H1 (cell line): Measurements from ENCODE around the gene CAPN10. TPM values are rescaled to one million over a fixed set of nuclear protein-coding genes. Genes with fewer than 3 reads are reported as not detected.

Source experiments
- CTCF ChIA-PET: fragments of 300-600 bp; sonication (Branson Sonifier 250); formaldehyde crosslinking; loops from one replicate; lab custom pipeline; 2021; ENCODE audit not compliant: partially characterized antibody; lab: Charles Lee
- POLR2A ChIA-PET: fragments of 300-600 bp; sonication (Branson Sonifier 250); formaldehyde crosslinking; loops from one replicate; lab custom pipeline; 2021; ENCODE audit warnings: inconsistent platforms; ENCODE audit not compliant: partially characterized antibody; lab: Charles Lee
- DNase-seq, 2 experiments: peaks; one replicate each; pipeline versions ENCODE4 v3.0.0 to v3.0.0-alpha.2; 2010 to 2022; ENCODE audit warnings: low spot score in 2 of 2, low read depth in 1 of 2, mixed read lengths in 1 of 2
- FAIRE-seq: peaks from 2 replicates; lab custom pipeline; 2011; peaks lifted over from hg19 to GRCh38; lab: Jason Lieb, UNC
- H2AFZ ChIP-seq: 2 replicates; pipeline ENCODE4 v1.8.1; 2012; ENCODE audit warnings: low read length, inconsistent platforms
- H2AK5ac ChIP-seq: 2 replicates; pipeline ENCODE4 v1.6.1; 2013; ENCODE audit warnings: low read depth, low read length
- H2BK120ac ChIP-seq: replicated peaks from 2 replicates; pipeline ENCODE3; 2013; ENCODE audit warnings: low read depth, low read length, inconsistent platforms
- H2BK12ac ChIP-seq: 2 replicates; pipeline ENCODE4 v1.6.1; 2013; ENCODE audit warnings: low read depth, low read length
- H2BK15ac ChIP-seq: 2 replicates; pipeline ENCODE4 v1.6.1; 2013; ENCODE audit warnings: low read length
- H2BK20ac ChIP-seq: 2 replicates; pipeline ENCODE4 v1.6.1; 2013; ENCODE audit warnings: low read length
- H2BK5ac ChIP-seq: 2 replicates; pipeline ENCODE4 v1.6.1; 2013; ENCODE audit warnings: low read depth, low read length
- H3K14ac ChIP-seq: 2 replicates; pipeline ENCODE4 v1.6.1; 2013; ENCODE audit warnings: inconsistent platforms; ENCODE audit not compliant: insufficient read length
- H3K18ac ChIP-seq: 2 replicates; pipeline ENCODE4 v1.6.1; 2013; ENCODE audit warnings: low read length; ENCODE audit errors: extremely low read depth
- H3K23ac ChIP-seq: 2 replicates; pipeline ENCODE4 v1.6.1; 2013; ENCODE audit warnings: inconsistent platforms; ENCODE audit not compliant: insufficient read length
- H3K23me2 ChIP-seq: 2 replicates; pipeline ENCODE4 v1.6.1; 2013; ENCODE audit warnings: low read depth, low read length
- H3K27ac ChIP-seq: 2 replicates; pipeline ENCODE4 v1.6.1; 2011; ENCODE audit warnings: low read depth, low read length, inconsistent platforms
- H3K27me3 ChIP-seq, 4 experiments: replicated peaks in 1 of 4; 1 replicate in 1 of 4; 2 replicates in 3 of 4; pipeline versions ENCODE4 v1.6.1 to v1.8.1; 2011 to 2013; ENCODE audit warnings: low read length in 3 of 4, mild to moderate bottlenecking in 3 of 4, inconsistent platforms in 2 of 4, mixed read lengths in 2 of 4, moderate library complexity in 1 of 4; ENCODE audit not compliant: control insufficient read depth in 3 of 4, insufficient read depth in 3 of 4; ENCODE audit errors: extremely low read depth in 1 of 4
- H3K36me3 ChIP-seq, 4 experiments: 2 replicates each; pipeline versions ENCODE4 v1.6.1 to v1.8.1; 2011 to 2013; ENCODE audit warnings: mild to moderate bottlenecking in 4 of 4, low read length in 3 of 4, moderate library complexity in 2 of 4, control low read depth in 1 of 4, inconsistent platforms in 1 of 4; ENCODE audit not compliant: insufficient read depth in 4 of 4, control insufficient read depth in 2 of 4
- H3K4ac ChIP-seq: replicated peaks from 2 replicates; pipeline ENCODE3; 2013; ENCODE audit warnings: low read length, low read depth, mixed read lengths, inconsistent platforms; ENCODE audit not compliant: insufficient read length
- H3K4me1 ChIP-seq, 4 experiments: replicated peaks in 1 of 4; 1 replicate in 1 of 4; 2 replicates in 3 of 4; pipeline versions ENCODE4 v1.6.1 to v1.8.1; 2011 to 2013; ENCODE audit warnings: low read length in 3 of 4, inconsistent platforms in 2 of 4, mixed read lengths in 1 of 4; ENCODE audit not compliant: insufficient read depth in 4 of 4, control insufficient read depth in 3 of 4
- H3K4me2 ChIP-seq, 2 experiments: 2 replicates each; pipeline versions ENCODE4 v1.6.1 to v1.8.1; 2011 to 2013; ENCODE audit warnings: low read depth in 2 of 2, low read length in 2 of 2, control low read depth in 1 of 2, inconsistent platforms in 1 of 2, mild to moderate bottlenecking in 1 of 2; ENCODE audit not compliant: insufficient read depth in 1 of 2
- H3K4me3 ChIP-seq, 4 experiments: fragments of 200-600, 300-600 bp in 1 of 4; sonication (generic), shearing (Covaris generic), sonication (Bioruptor Twin) in 1 of 4; 2 replicates each; pipeline versions ENCODE4 v1.5.1 to v1.8.1; 2011 to 2016; ENCODE audit warnings: low read length in 4 of 4, low read depth in 3 of 4, control low read depth in 2 of 4, inconsistent platforms in 2 of 4, mild to moderate bottlenecking in 2 of 4, mixed read lengths in 1 of 4, moderate library complexity in 1 of 4; ENCODE audit not compliant: insufficient read depth in 2 of 4; ENCODE audit errors: extremely low read depth in 1 of 4
- H3K56ac ChIP-seq: replicated peaks from 2 replicates; pipeline ENCODE3; 2013; ENCODE audit warnings: low read depth, mild to moderate bottlenecking, mixed read lengths, low read length, inconsistent platforms; ENCODE audit not compliant: insufficient read length
- H3K79me1 ChIP-seq: 2 replicates; pipeline ENCODE4 v1.6.1; 2013; ENCODE audit warnings: low read depth, low read length, control low read depth
- H3K79me2 ChIP-seq, 2 experiments: 2 replicates each; pipeline versions ENCODE4 v1.6.1 to v1.8.1; 2012 to 2013; ENCODE audit warnings: low read length in 2 of 2, mild to moderate bottlenecking in 2 of 2, inconsistent platforms in 1 of 2; ENCODE audit not compliant: insufficient read depth in 2 of 2, control insufficient read depth in 1 of 2
- H3K9ac ChIP-seq, 4 experiments: replicated peaks in 1 of 4; 1 replicate in 1 of 4; 2 replicates in 3 of 4; pipeline versions ENCODE4 v1.6.1 to v1.8.1; 2011 to 2013; ENCODE audit warnings: low read depth in 3 of 4, low read length in 3 of 4, control low read depth in 2 of 4, mild to moderate bottlenecking in 2 of 4, moderate library complexity in 2 of 4, inconsistent platforms in 1 of 4; ENCODE audit errors: extremely low read depth in 1 of 4
- H3K9me3 ChIP-seq, 2 experiments: 2 replicates each; pipeline versions ENCODE4 v1.6.1 to v1.8.1; 2012 to 2013; ENCODE audit warnings: mild to moderate bottlenecking in 2 of 2, moderate library complexity in 2 of 2, control low read depth in 1 of 2, inconsistent platforms in 1 of 2, low read depth in 1 of 2, low read length in 1 of 2, mixed read lengths in 1 of 2; ENCODE audit not compliant: insufficient read depth in 2 of 2
- H4K20me1 ChIP-seq, 2 experiments: replicated peaks in 1 of 2; 2 replicates each; pipeline versions ENCODE3 to v1.8.1; 2011 to 2013; ENCODE audit warnings: inconsistent platforms in 2 of 2, low read length in 2 of 2, mild to moderate bottlenecking in 1 of 2; ENCODE audit not compliant: insufficient read depth in 2 of 2, control insufficient read depth in 1 of 2
- H4K5ac ChIP-seq: 2 replicates; pipeline ENCODE4 v1.6.1; 2013; ENCODE audit warnings: low read length, low read depth, mixed read lengths, inconsistent platforms; ENCODE audit not compliant: insufficient read length
- H4K8ac ChIP-seq: 2 replicates; pipeline ENCODE4 v1.8.0; 2013; ENCODE audit warnings: mild to moderate bottlenecking, moderate library complexity, low read length, inconsistent platforms; ENCODE audit not compliant: insufficient read depth; ENCODE audit errors: extremely low read depth
- H4K91ac ChIP-seq: replicated peaks from 2 replicates; pipeline ENCODE3; 2013; ENCODE audit warnings: low read length, mixed read lengths, inconsistent platforms; ENCODE audit not compliant: insufficient read length
- BACH1 ChIP-seq: IDR thresholded peaks from 2 replicates; pipeline ENCODE4 v1.6.1; 2012; ENCODE audit warnings: low read length, improper control_type of control experiment
- CBX5 ChIP-seq: fragments of 300-800, 300-1000 bp; sonication (generic); IDR thresholded peaks from 2 replicates; pipeline ENCODE4 v1.7.1; 2016; ENCODE audit warnings: antibody characterized with exemption, low read length, low read depth
- EP300 ChIP-seq, 2 experiments: IDR thresholded peaks; 1 replicate in 1 of 2; 2 replicates in 1 of 2; pipeline ENCODE4 v1.6.1; 2011 to 2012; ENCODE audit warnings: low read depth in 2 of 2, low read length in 2 of 2, mild to moderate bottlenecking in 2 of 2, borderline replicate concordance in 1 of 2, inconsistent platforms in 1 of 2, moderate library complexity in 1 of 2
- FOSL1 ChIP-seq: IDR thresholded peaks from 2 replicates; pipeline ENCODE4 v1.6.1; 2011; ENCODE audit warnings: mild to moderate bottlenecking, low read depth, low read length, moderate library complexity; ENCODE audit not compliant: insufficient read depth
- GABPA ChIP-seq: IDR thresholded peaks from 2 replicates; pipeline ENCODE4 v1.6.1; 2011; ENCODE audit warnings: mild to moderate bottlenecking, low read length, moderate library complexity, borderline replicate concordance; ENCODE audit not compliant: insufficient read depth
- POLR2AphosphoS5 ChIP-seq: IDR thresholded peaks from 2 replicates; pipeline ENCODE4 v1.6.1; 2011; ENCODE audit warnings: low read depth, low read length
- TCF12 ChIP-seq: IDR thresholded peaks from 2 replicates; pipeline ENCODE4 v1.6.1; 2011; ENCODE audit warnings: low read depth, mild to moderate bottlenecking, low read length
- WGBS, 2 experiments: shearing (Covaris generic) in 1 of 2; methylation state at CpG; one replicate each; pipeline versions ENCODE4 v1.1.6 to v1.1.7; 2013 to 2015; ENCODE audit warnings: low lambda C conversion rate in 2 of 2, mixed read lengths in 2 of 2, inconsistent platforms in 1 of 2, low coverage in 1 of 2, missing lambda C conversion rate in 1 of 2; ENCODE audit not compliant: insufficient replicate concordance in 2 of 2, insufficient coverage in 1 of 2, insufficient read length in 1 of 2; ENCODE audit errors: extremely low coverage in 1 of 2, missing lambda C conversion rate in 1 of 2; 5-methylcytosine and 5-hydroxymethylcytosine counted together
- polyA plus RNA-seq, 7 experiments: library from polyadenylated mRNA; depleted of rRNA in 3 of 7; stranded (reverse) in 5 of 7; unstranded in 2 of 7; fragments of >200 nt in 5 of 7; fragments of 200-250 nt in 2 of 7; gene quantifications; 1 replicate in 5 of 7; 2 replicates in 1 of 7; 4 replicates in 1 of 7; pipeline versions ENCODE4 v1.2.1 to v1.2.3, GENCODE V29; 2011 to 2013; ENCODE audit warnings: missing spikeins in 2 of 7, mixed read lengths in 2 of 7
- total RNA-seq: library from RNA; stranded (reverse); fragmentation: NEBNext Ultra II Directional; extraction: Animal tissue kit (Norgen Biotek cat#: 25700); gene quantifications from 2 replicates; pipeline ENCODE4 v1.2.1, GENCODE V29; 2021
- TF ChIP-seq, protein P1 (sequence below): IDR thresholded peaks from 2 replicates; pipeline ENCODE4 v1.6.1; 2011; ENCODE audit warnings: low read depth, mild to moderate bottlenecking, low read length; ENCODE audit not compliant: insufficient read depth
- TF ChIP-seq, protein P2 (sequence below), 3 experiments: IDR thresholded peaks; 1 replicate in 2 of 3; 2 replicates in 1 of 3; pipeline versions ENCODE4 v1.5.1 to v1.6.1; 2011; ENCODE audit warnings: low read length in 3 of 3, mild to moderate bottlenecking in 3 of 3, inconsistent platforms in 2 of 3, low read depth in 1 of 3, moderate library complexity in 1 of 3; ENCODE audit not compliant: insufficient read depth in 1 of 3; ENCODE audit errors: control extremely low read depth in 1 of 3

The CAPN10 gene
- total and polyA plus RNA-seq, 2 of the 8 experiments (the other 6 are each of a cell fraction or from before 2014, with no cell fraction given), result 30.7 to 39.8 TPM

DNA sequence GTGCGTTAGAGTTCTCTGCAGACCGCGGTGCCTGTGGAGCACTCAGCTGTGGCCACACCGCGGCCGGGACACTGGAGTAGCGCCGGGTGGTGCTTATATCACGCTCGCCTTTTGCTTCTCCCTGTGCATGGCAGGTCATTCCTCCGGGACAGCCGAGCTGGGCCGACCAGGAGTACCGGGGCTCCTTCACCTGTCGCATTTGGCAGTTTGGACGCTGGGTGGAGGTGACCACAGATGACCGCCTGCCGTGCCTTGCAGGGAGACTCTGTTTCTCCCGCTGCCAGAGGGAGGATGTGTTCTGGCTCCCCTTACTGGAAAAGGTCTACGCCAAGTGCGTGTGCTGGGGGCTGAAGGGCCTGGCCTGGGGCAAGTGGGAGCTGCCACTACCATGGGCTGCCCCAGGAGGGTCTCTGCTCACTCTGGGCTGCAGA lies 4.2 kb downstream of the CAPN10 start:
- no peak overlapping the region for H4K91ac ChIP-seq
- H4K5ac ChIP-seq, result no peak overlapping the region
- H3K27ac ChIP-seq, result no peak overlapping the region
- no peak overlapping the region for H3K56ac ChIP-seq
- H3K9ac ChIP-seq, result no peak overlapping the region
- no peak overlapping the region for H2BK120ac ChIP-seq
- H3K14ac ChIP-seq, result no peak overlapping the region
- no peak for FAIRE-seq
- H3K4ac ChIP-seq, result no peak overlapping the region
- CTCF ChIA-PET, result interaction anchor here (1.2 to 1.4 kb wide), 2 partner anchors 11 to 14 kb away, joined by 3 read pairs; no protein-coding TSS in a partner anchor
- no peak overlapping the region for H2BK20ac ChIP-seq
- H2BK15ac ChIP-seq, result no peak overlapping the region
- peaks cover 4 to 33% of the 10 kb centered on the region in 2 experiments; a peak in 3 of 4 replicates for H3K79me2 ChIP-seq
- H3K18ac ChIP-seq, result no peak overlapping the region
- H2AK5ac ChIP-seq, result no peak overlapping the region
- H2BK12ac ChIP-seq, result no peak overlapping the region
- H3K27me3 ChIP-seq, result no peaks in the 10 kb centered on the region
- H3K23ac ChIP-seq, result no peak overlapping the region
- H3K9me3 ChIP-seq, result no peaks in the 10 kb centered on the region
- no peak overlapping the region for H3K4me2 ChIP-seq
- H3K23me2 ChIP-seq, result peaks cover 9% of the 10 kb centered on the region; the same call in 1 of the 2 replicates
- POLR2A ChIA-PET, result no interaction called here
- H4K20me1 ChIP-seq, result peaks cover 3 to 31% of the 10 kb centered on the region in 2 experiments
- H3K79me1 ChIP-seq, result peaks cover 17% of the 10 kb centered on the region
- H3K4me3 ChIP-seq, result no peak overlapping the region
- H2AFZ ChIP-seq, result no peak overlapping the region
- H3K4me1 ChIP-seq, result peaks cover 0 to 8% (median 7%) of the 10 kb centered on the region in 4 experiments; a peak in 5 of 7 replicates
- peaks cover 0 to 8% (median 6%) of the 10 kb centered on the region in 4 experiments; a peak in 4 of 8 replicates for H3K36me3 ChIP-seq
- DNase-seq, result no peak
- H4K8ac ChIP-seq, result no peak overlapping the region
- 90% methylated on average over 21 of the region's 21 CpGs; no CpG with 5 or more reads in 1 of the 2 experiments for WGBS, 2 experiments
- no peak overlapping the region for H2BK5ac ChIP-seq
- TF ChIP-seq CBX5 (no peak), TCF12 (no peak), POLR2AphosphoS5 (no peak), FOSL1 (no peak), EP300 (IDR thresholded peaks at IDR 0.05; ENCODE audit: borderline replicate concordance in 1 of 2, low read depth in 2 of 2, low read length in 2 of 2) (no peak), BACH1 (no peak), GABPA (no peak)
- TF ChIP-seq, protein P1, sequence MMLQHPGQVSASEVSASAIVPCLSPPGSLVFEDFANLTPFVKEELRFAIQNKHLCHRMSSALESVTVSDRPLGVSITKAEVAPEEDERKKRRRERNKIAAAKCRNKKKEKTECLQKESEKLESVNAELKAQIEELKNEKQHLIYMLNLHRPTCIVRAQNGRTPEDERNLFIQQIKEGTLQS, result no peak
- TF ChIP-seq, protein P2, sequence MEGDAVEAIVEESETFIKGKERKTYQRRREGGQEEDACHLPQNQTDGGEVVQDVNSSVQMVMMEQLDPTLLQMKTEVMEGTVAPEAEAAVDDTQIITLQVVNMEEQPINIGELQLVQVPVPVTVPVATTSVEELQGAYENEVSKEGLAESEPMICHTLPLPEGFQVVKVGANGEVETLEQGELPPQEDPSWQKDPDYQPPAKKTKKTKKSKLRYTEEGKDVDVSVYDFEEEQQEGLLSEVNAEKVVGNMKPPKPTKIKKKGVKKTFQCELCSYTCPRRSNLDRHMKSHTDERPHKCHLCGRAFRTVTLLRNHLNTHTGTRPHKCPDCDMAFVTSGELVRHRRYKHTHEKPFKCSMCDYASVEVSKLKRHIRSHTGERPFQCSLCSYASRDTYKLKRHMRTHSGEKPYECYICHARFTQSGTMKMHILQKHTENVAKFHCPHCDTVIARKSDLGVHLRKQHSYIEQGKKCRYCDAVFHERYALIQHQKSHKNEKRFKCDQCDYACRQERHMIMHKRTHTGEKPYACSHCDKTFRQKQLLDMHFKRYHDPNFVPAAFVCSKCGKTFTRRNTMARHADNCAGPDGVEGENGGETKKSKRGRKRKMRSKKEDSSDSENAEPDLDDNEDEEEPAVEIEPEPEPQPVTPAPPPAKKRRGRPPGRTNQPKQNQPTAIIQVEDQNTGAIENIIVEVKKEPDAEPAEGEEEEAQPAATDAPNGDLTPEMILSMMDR (IDR thresholded peaks at IDR 0.05; ENCODE audit: control extremely low read depth in 1 of 3, insufficient read depth in 1 of 3, low read depth in 1 of 3, low read length in 3 of 3), result no peak
